BLaER1 treated with 17β-estradiol and CSF1 and Interleukin-3, amounts not matched to agents 10 nM and 100 nM (cell line): ENCODE measurements around the gene CD48.

Experiments
- H3K27ac ChIP-seq, 11 experiments: shearing (Covaris generic); formaldehyde crosslinking; 2 replicates each; pipeline ENCODE4 v1.8.1; 2022
- H3K27me3 ChIP-seq, 11 experiments: shearing (Covaris generic); formaldehyde crosslinking; 2 replicates each; pipeline ENCODE4 v1.8.1; 2022
- H3K36me3 ChIP-seq, 11 experiments: shearing (Covaris generic); formaldehyde crosslinking; 2 replicates each; pipeline ENCODE4 v1.8.1; 2022
- H3K4me1 ChIP-seq, 10 experiments: shearing (Covaris generic); formaldehyde crosslinking; 2 replicates each; pipeline ENCODE4 v1.8.1; 2022
- H3K4me2 ChIP-seq, 11 experiments: shearing (Covaris generic); formaldehyde crosslinking; 2 replicates each; pipeline ENCODE4 v1.8.1; 2022
- H3K4me3 ChIP-seq, 10 experiments: shearing (Covaris generic); formaldehyde crosslinking; 2 replicates each; pipeline ENCODE4 v1.8.1; 2022
- H3K9ac ChIP-seq, 11 experiments: shearing (Covaris generic); formaldehyde crosslinking; 2 replicates each; pipeline ENCODE4 v1.8.1; 2022
- H3K9me3 ChIP-seq, 11 experiments: shearing (Covaris generic); formaldehyde crosslinking; replicated peaks in 1 of 11; 2 replicates each; pipeline ENCODE4 v1.8.1; 2022
- H4K20me1 ChIP-seq, 11 experiments: shearing (Covaris generic); formaldehyde crosslinking; 2 replicates each; pipeline ENCODE4 v1.8.1; 2022
- Cebpa-rat ChIP-seq, 11 experiments: shearing (Covaris generic); IDR thresholded peaks; 2 replicates each; pipeline ENCODE4 v1.8.1; 2022

CD48 gene

DNA sequence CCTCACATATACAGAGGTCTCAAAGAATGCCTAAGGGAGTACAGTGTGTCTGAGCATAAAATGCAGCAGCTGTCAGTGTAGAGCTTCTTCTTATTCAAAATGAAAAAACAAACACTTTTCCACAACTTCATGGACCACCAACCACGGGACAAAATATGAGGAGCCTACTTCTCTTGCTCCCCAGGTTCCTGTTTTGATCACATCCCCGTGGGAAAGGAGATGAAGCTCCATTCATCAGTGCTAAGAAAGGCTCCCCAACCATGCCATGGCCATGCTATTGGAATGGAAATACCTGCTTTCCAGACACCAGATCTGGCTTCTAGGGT is 383 bp downstream of the CD48 start:
- no peak for TF ChIP-seq Cebpa-rat (IDR thresholded peaks at IDR 0.05)
- Histone ChIP-seq H3K27me3 (peaks cover 0 to 9% (median 0%) of the 10 kb centered on the region in 11 experiments; a peak in 1 of 22 replicates), H3K27ac (peak overlapping the region in 10 of 11 experiments; percentile 64 to 81 (median 72); a peak in 21 of 22 replicates), H3K9me3 (no peaks in the 10 kb centered on the region), H3K4me2 (peak overlapping the region; percentile 72 to 99 (median 95)), H3K4me1 (peaks cover 72 to 86% (median 76%) of the 10 kb centered on the region in 10 experiments), H3K9ac (peak overlapping the region; percentile 26 to 79 (median 65); a peak in 21 of 22 replicates), H3K4me3 (peak overlapping the region; percentile 49 to 67 (median 57)), H4K20me1 (peaks cover 0 to 22% (median 0%) of the 10 kb centered on the region in 11 experiments; a peak in 3 of 22 replicates), H3K36me3 (peaks cover 0 to under 1% (median 0%) of the 10 kb centered on the region in 11 experiments; a peak in 1 of 22 replicates)

DNA sequence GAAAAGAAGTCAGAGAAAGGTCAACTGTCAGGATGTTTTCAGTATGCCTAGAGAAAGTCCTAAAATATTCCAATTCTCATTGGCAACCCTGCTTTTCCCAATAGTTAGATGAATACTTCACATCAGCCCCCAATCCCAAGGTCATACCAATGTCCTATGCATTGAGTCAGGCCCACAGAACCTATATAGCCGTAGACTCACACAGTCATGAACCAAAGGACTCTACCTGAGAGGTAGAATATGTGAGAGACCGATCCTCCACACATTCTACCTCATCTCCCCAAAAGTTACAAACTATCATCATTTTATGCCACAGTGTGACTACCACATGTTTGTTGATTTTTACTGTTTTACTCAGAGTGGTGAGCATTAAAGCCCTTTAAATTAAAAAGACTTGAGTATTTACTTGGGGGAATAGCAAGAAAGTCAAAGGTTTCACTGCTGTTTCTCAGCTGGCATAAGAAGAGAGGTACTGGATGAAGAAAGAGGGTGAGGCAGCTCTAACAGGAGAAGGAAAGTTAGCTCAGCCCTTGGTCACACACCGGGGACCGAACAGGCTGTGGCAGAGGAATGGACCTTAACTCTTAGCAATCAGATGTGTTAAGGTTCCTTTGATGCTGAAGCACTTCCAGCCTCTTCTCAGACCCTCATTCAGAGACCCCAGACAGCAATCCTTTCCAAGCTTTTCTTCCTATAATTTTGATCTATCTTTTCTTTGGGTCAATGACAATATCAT is 937 bp downstream of the CD48 start:
- Histone ChIP-seq H3K4me1 (peaks cover 77 to 92% (median 82%) of the 10 kb centered on the region in 10 experiments), H3K36me3 (peaks cover 0 to 6% (median 0%) of the 10 kb centered on the region in 11 experiments; a peak in 2 of 22 replicates), H3K9ac (peak overlapping the region; percentile 15 to 79 (median 65); a peak in 19 of 22 replicates), H3K4me3 (peak overlapping the region; percentile 49 to 67 (median 57); a peak in 19 of 20 replicates), H3K27me3 (peaks cover 0 to 9% (median 0%) of the 10 kb centered on the region in 11 experiments; a peak in 1 of 22 replicates), H3K4me2 (peak overlapping the region; percentile 72 to 99 (median 95)), H3K27ac (peak overlapping the region in 8 of 11 experiments; percentile 64 to 81 (median 72); a peak in 15 of 22 replicates), H3K9me3 (no peaks in the 10 kb centered on the region), H4K20me1 (peaks cover 0 to 28% (median 0%) of the 10 kb centered on the region in 11 experiments; a peak in 3 of 22 replicates)
- no peak for TF ChIP-seq Cebpa-rat (IDR thresholded peaks at IDR 0.05)

DNA sequence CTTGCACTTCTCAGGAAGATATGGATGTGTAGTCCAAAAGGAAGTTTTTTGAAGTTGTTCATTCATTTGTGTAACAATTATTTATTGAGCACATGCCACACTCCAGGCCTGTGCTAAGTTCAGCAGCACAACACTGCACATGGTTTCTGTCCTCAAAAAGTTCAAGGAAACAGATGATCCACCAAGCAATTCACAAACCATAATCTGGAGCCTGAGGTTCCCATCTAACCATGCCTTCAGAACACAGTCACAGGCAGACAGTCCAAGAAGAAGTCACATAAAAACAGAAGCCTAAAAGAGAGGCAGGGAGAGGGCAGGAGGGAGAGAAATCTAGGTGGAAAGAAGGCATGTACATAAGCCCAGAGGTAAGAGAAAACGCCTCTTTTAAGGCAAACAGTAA is 1.9 kb downstream of the CD48 start:
- peak overlapping the region; percentile 72 to 99 (median 95) for H3K4me2 ChIP-seq
- H3K27me3 ChIP-seq, result peaks cover 0 to 9% (median 0%) of the 10 kb centered on the region in 11 experiments; a peak in 1 of 22 replicates
- H4K20me1 ChIP-seq, result peaks cover 0 to 37% (median 0%) of the 10 kb centered on the region in 11 experiments; a peak in 4 of 22 replicates
- H3K4me1 ChIP-seq, result peaks cover 87 to 99% (median 91%) of the 10 kb centered on the region in 10 experiments
- TF ChIP-seq Cebpa-rat (IDR thresholded peaks at IDR 0.05), result no peak
- H3K27ac ChIP-seq, result peak overlapping the region in 5 of 11 experiments; percentile 29 to 81 (median 75); a peak in 8 of 22 replicates
- H3K9me3 ChIP-seq, result no peaks in the 10 kb centered on the region
- peak overlapping the region in 6 of 10 experiments; percentile 49 to 67 (median 58); a peak in 11 of 20 replicates for H3K4me3 ChIP-seq
- peaks cover 0 to 15% (median 0%) of the 10 kb centered on the region in 11 experiments; a peak in 2 of 22 replicates for H3K36me3 ChIP-seq
- peak overlapping the region in 6 of 11 experiments; percentile 40 to 79 (median 71); a peak in 11 of 22 replicates for H3K9ac ChIP-seq

DNA sequence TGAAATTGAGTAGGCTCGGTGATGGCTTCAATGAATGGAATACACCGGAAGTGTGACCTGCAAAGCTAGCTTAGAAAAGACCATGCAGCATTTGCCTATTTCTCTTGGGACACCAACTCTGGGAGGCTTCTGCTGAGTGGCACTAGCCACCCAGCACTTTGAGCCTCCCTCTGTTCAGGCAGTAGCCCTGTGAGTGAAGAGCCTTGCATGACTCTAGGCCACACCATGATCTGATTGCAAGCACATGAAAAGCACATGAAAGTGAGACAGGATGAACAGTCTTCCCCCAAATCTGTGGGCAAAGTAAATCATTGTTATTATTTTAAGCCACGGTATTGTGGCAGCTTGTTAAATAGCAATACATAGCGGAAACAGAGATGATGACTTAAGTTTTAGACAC is 2.8 kb downstream of the CD48 start:
- no peak for TF ChIP-seq Cebpa-rat (IDR thresholded peaks at IDR 0.05)
- Histone ChIP-seq H3K4me2 (peak overlapping the region; percentile 72 to 99 (median 95)), H3K4me3 (peak overlapping the region in 4 of 10 experiments; percentile 49 to 67 (median 60); a peak in 9 of 20 replicates), H3K27me3 (peaks cover 0 to 9% (median 0%) of the 10 kb centered on the region in 11 experiments; a peak in 1 of 22 replicates), H3K27ac (peak overlapping the region in 8 of 11 experiments; percentile 29 to 81 (median 66); a peak in 13 of 22 replicates), H3K36me3 (peaks cover 0 to 23% (median 0%) of the 10 kb centered on the region in 11 experiments; a peak in 4 of 22 replicates), H3K9ac (peak overlapping the region in 3 of 11 experiments; percentile 34 to 79 (median 42); a peak in 3 of 22 replicates), H3K4me1 (peaks cover 95 to 100% (median 98%) of the 10 kb centered on the region in 10 experiments), H4K20me1 (peaks cover 0 to 47% (median 0%) of the 10 kb centered on the region in 11 experiments; a peak in 4 of 22 replicates), H3K9me3 (peaks cover 0 to under 1% (median 0%) of the 10 kb centered on the region in 11 experiments; a peak in 1 of 22 replicates)

DNA sequence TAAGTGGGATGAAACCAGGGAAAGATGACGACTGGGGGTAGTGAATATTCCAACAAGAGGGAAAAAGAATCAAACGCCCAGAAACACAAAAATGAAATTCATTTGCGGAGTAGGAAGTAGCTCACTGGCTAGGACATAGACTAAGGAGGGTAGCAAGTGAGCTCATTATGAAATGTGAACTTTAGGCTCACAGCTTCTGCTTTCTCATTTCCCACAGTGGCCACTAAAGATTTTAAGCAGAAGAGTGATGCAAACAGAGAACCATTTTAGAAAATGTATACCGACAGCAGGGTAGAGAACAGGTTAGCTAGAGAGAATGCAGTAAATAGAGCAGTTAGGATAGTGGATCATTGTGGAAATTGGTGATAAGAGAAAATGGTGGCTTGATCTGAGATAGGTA is 3.5 kb downstream of the CD48 start:
- Histone ChIP-seq H3K4me1 (peaks cover 96 to 100% (median 98%) of the 10 kb centered on the region in 10 experiments), H3K27ac (peak overlapping the region in 9 of 11 experiments; percentile 29 to 81 (median 65); a peak in 16 of 22 replicates), H4K20me1 (peaks cover 0 to 53% (median 0%) of the 10 kb centered on the region in 11 experiments; a peak in 4 of 22 replicates), H3K9me3 (peaks cover 0 to 7% (median 0%) of the 10 kb centered on the region in 11 experiments; a peak in 3 of 22 replicates), H3K9ac (peak overlapping the region in 3 of 11 experiments; percentile 29 to 58 (median 42); a peak in 4 of 22 replicates), H3K4me2 (peak overlapping the region; percentile 72 to 99 (median 95)), H3K36me3 (peaks cover 0 to 30% (median 0%) of the 10 kb centered on the region in 11 experiments; a peak in 8 of 22 replicates), H3K27me3 (peaks cover 0 to 14% (median 0%) of the 10 kb centered on the region in 11 experiments; a peak in 3 of 22 replicates), H3K4me3 (peak overlapping the region in 4 of 10 experiments; percentile 3 to 67 (median 31); a peak in 9 of 20 replicates)
- no peak for TF ChIP-seq Cebpa-rat (IDR thresholded peaks at IDR 0.05)

DNA sequence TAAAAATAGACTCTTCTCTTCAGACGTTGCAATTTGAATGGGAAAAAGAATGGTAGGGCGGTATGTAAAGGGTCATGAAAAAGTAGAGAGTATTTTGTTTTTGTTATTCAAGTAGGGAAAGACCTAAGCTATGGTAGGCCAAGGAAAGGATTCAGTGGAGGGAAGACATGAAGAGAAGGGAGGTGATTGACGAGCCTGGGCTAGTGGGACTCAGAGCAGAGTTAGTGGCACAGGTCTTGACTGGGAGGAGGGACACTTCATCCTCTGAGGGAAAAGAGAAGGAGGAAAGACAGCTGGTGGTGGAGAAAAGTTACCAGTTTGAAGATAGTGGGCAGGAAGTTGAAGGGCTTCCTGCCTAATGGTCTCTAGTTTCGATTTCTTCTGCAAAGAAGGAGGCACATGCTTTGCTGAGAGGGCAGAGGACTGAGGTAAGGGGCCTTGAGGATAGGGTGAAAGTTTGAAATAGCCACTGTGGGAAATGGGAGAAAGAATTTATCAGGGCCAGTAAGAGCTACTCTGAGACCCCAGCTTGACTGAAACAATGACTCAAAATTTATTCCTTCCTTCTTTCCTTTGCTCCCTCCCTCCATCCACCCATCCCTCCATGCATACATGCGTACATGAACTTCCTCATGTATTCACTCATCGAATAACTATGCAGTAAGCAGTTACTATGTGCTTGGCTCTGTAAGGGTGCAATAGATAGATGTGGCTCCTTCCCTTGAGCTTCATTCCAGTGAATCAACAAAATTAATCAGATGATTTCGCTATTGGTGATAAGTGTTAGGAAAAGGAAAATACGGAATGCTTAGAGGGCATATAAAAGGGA is 4.2 kb downstream of the CD48 start:
- Histone ChIP-seq H3K4me2 (peak overlapping the region; percentile 72 to 99 (median 95)), H3K4me3 (peak overlapping the region in 6 of 10 experiments; percentile 3 to 57 (median 14); a peak in 8 of 20 replicates), H3K4me1 (peaks cover 89 to 98% (median 91%) of the 10 kb centered on the region in 10 experiments), H3K36me3 (peaks cover 0 to 35% (median under 1%) of the 10 kb centered on the region in 11 experiments; a peak in 9 of 22 replicates), H3K9ac (peak overlapping the region in 6 of 11 experiments; percentile 29 to 58 (median 36); a peak in 10 of 22 replicates), H3K9me3 (peaks cover 0 to 14% (median 0%) of the 10 kb centered on the region in 11 experiments; a peak in 3 of 22 replicates), H3K27ac (peak overlapping the region in 9 of 11 experiments; percentile 24 to 81 (median 65); a peak in 16 of 22 replicates), H4K20me1 (peaks cover 0 to 60% (median 0%) of the 10 kb centered on the region in 11 experiments; a peak in 4 of 22 replicates), H3K27me3 (peaks cover 0 to 20% (median 0%) of the 10 kb centered on the region in 11 experiments; a peak in 4 of 22 replicates)
- TF ChIP-seq Cebpa-rat (IDR thresholded peaks at IDR 0.05), result no peak

DNA sequence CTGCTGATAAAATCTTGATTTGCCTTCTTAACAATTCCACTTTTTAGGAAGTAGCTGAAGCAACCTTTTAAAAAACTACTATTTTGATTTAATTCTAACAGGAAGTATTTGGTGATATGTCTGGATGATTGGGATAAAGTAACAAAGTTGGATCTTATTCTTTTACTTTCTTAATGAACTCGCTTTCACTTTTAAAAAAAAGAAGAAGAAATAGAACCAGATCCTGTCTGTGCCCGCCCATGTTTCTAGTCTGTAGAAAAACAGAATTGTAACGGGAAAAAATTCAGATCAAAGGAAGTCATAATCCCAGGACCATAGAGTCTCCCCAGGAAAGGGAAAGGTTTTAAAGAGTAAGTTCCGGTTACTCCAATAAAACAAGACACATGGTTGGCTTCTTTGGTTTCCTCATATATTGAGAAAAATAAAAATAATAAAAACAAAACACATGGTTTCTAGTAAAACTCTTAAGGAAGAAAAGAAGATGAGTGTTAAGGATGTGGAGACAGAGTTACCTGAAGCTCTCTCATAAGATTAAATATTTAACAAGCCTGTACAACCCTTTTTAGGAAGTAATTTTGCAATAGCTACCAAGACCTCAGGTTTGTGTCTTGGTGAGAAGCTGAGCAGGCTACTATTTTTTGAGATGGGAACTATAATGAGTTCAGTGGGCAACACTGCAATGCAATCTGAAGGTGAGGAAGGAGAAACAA is 4.9 kb downstream of the CD48 start:
- H3K4me1 ChIP-seq, result peaks cover 81 to 97% (median 84%) of the 10 kb centered on the region in 10 experiments
- peaks cover 0 to 19% (median 0%) of the 10 kb centered on the region in 11 experiments; a peak in 3 of 22 replicates for H3K9me3 ChIP-seq
- peak overlapping the region in 5 of 11 experiments; percentile 29 to 58 (median 31); a peak in 8 of 22 replicates for H3K9ac ChIP-seq
- H3K27ac ChIP-seq, result peak overlapping the region in 9 of 11 experiments; percentile 24 to 81 (median 65); a peak in 15 of 22 replicates
- H4K20me1 ChIP-seq, result peaks cover 0 to 68% (median 0%) of the 10 kb centered on the region in 11 experiments; a peak in 5 of 22 replicates
- H3K4me3 ChIP-seq, result peak overlapping the region in 5 of 10 experiments; percentile 3 to 57 (median 20); a peak in 6 of 20 replicates
- TF ChIP-seq Cebpa-rat (IDR thresholded peaks at IDR 0.05), result no peak
- peaks cover 0 to 28% (median 0%) of the 10 kb centered on the region in 11 experiments; a peak in 5 of 22 replicates for H3K27me3 ChIP-seq
- H3K4me2 ChIP-seq, result peak overlapping the region; percentile 72 to 99 (median 95)
- peaks cover 0 to 43% (median 8%) of the 10 kb centered on the region in 11 experiments; a peak in 13 of 22 replicates for H3K36me3 ChIP-seq
